Measurements from ENCODE around the gene SLX4IP. TPM values are rescaled to one million over a fixed set of nuclear protein-coding genes. Genes with fewer than 3 reads are reported as not detected.

The SLX4IP gene
- total RNA-seq, 5 donors from 2014 or later (not counting 1 experiment from before 2014, with no cell fraction given), result 4.2 to 5.9 (median 5.2) TPM

- H3K9me3 Mint-ChIP-seq, result no peaks in the 10 kb centered on the region
- Histone ChIP-seq H3K9me3 (no peaks in the 10 kb centered on the region), H3K36me3 (ENCODE audit: control insufficient read depth in 2 of 2, extremely low read depth in 1 of 2, insufficient read depth in 1 of 2, low read length in 1 of 2) (no peaks in the 10 kb centered on the region), H3K4me1 (ENCODE audit: control insufficient read depth in 1 of 2, extremely low read depth in 1 of 2, insufficient read depth in 2 of 2, low read length in 2 of 2) (peaks cover 3 to 6% of the 10 kb centered on the region in 2 experiments), H3K4me3 (ENCODE audit: control insufficient read depth in 1 of 2, extremely low read depth in 1 of 2, low read length in 1 of 2) (no peak overlapping the region), H3K27me3 (replicated peaks in 1 of 2; ENCODE audit: control insufficient read depth in 2 of 2, extremely low read depth in 1 of 2, insufficient read depth in 2 of 2, low read length in 1 of 2) (no peaks in the 10 kb centered on the region), H3K27ac (ENCODE audit: low read length) (peak overlapping the region; percentile 19)
- peak overlapping the region; percentile 15 to 66 (median 53) for H3K4me3 Mint-ChIP-seq
- POLR2A ChIA-PET, result no interaction called here
- DNase-seq, result peak in 31 of 35 experiments; percentile 6 to 69 (median 31)
- peaks cover 17 to 29% (median 20%) of the 10 kb centered on the region in 3 donors for H3K4me1 Mint-ChIP-seq
- peak overlapping the region; percentile 53 to 71 for H3K27ac Mint-ChIP-seq
- H3K36me3 Mint-ChIP-seq, result peaks cover 15% of the 10 kb centered on the region
- ATAC-seq (replicated peaks in 1 of 4), result peak; percentile 82 to 99 (median 90)
- no peaks in the 10 kb centered on the region for H3K27me3 Mint-ChIP-seq
- CTCF ChIA-PET, result interaction anchor here in 1 of 2 donors (0.6 kb wide), 1 partner anchor 419 kb away, joined by 3 read pairs; no protein-coding TSS in a partner anchor
- WGBS (ENCODE audit: insufficient coverage), result no CpG with 5 or more reads among the region's 3 CpGs
Measured at GRCh38 chr20:10447028-10447427, 11.9 kb downstream of the SLX4IP start.

- H3K4me3 Mint-ChIP-seq, result no peak overlapping the region
- Histone ChIP-seq H3K9me3 (no peaks in the 10 kb centered on the region), H3K36me3 (ENCODE audit: control insufficient read depth in 2 of 2, extremely low read depth in 1 of 2, insufficient read depth in 1 of 2, low read length in 1 of 2) (no peaks in the 10 kb centered on the region), H3K27ac (ENCODE audit: low read length) (no peak overlapping the region), H3K27me3 (replicated peaks in 1 of 2; ENCODE audit: control insufficient read depth in 2 of 2, extremely low read depth in 1 of 2, insufficient read depth in 2 of 2, low read length in 1 of 2) (no peaks in the 10 kb centered on the region), H3K4me1 (ENCODE audit: control insufficient read depth in 1 of 2, extremely low read depth in 1 of 2, insufficient read depth in 2 of 2, low read length in 2 of 2) (peaks cover 6 to 7% of the 10 kb centered on the region in 2 experiments), H3K4me3 (ENCODE audit: control insufficient read depth in 1 of 2, extremely low read depth in 1 of 2, low read length in 1 of 2) (no peak overlapping the region)
- H3K27ac Mint-ChIP-seq, result no peak overlapping the region
- 100% methylated on average over 3 of the region's 6 CpGs for WGBS (ENCODE audit: insufficient coverage)
- ChIA-PET POLR2A (no interaction called here), CTCF (interaction anchor here in 1 of 2 donors (0.9 kb wide), 1 partner anchor 22 kb away, joined by 3 read pairs; no protein-coding TSS in a partner anchor)
- H3K27me3 Mint-ChIP-seq, result no peaks in the 10 kb centered on the region
- H3K4me1 Mint-ChIP-seq, result peaks cover 25 to 34% (median 29%) of the 10 kb centered on the region in 3 donors
- H3K9me3 Mint-ChIP-seq, result no peaks in the 10 kb centered on the region
- peaks cover 8% of the 10 kb centered on the region for H3K36me3 Mint-ChIP-seq
- ATAC-seq (replicated peaks in 1 of 4) (no peak), DNase-seq (no peak)
Measured at GRCh38 chr20:10448270-10449156, 13.4 kb downstream of the SLX4IP start.

- no peak overlapping the region for H3K4me3 ChIP-seq (ENCODE audit: control insufficient read depth in 1 of 2, extremely low read depth in 1 of 2, low read length in 1 of 2)
- no CpG with 5 or more reads among the region's 2 CpGs for WGBS (ENCODE audit: insufficient coverage)
- Mint-ChIP-seq H3K4me3 (no peak overlapping the region), H3K27me3 (no peaks in the 10 kb centered on the region), H3K9me3 (no peaks in the 10 kb centered on the region), H3K36me3 (peaks cover 4% of the 10 kb centered on the region), H3K27ac (no peak overlapping the region), H3K4me1 (peaks cover 32 to 37% (median 36%) of the 10 kb centered on the region in 3 donors)
- DNase-seq (no peak), ATAC-seq (replicated peaks in 1 of 4) (no peak)
- H3K4me1 ChIP-seq (ENCODE audit: control insufficient read depth in 1 of 2, extremely low read depth in 1 of 2, insufficient read depth in 2 of 2, low read length in 2 of 2), result peaks cover 10 to 13% of the 10 kb centered on the region in 2 experiments
- POLR2A ChIA-PET, result no interaction called here
- no peaks in the 10 kb centered on the region for H3K36me3 ChIP-seq (ENCODE audit: control insufficient read depth in 2 of 2, extremely low read depth in 1 of 2, insufficient read depth in 1 of 2, low read length in 1 of 2)
- CTCF ChIA-PET, result interaction anchor here in 1 of 2 donors (0.9 kb wide), 1 partner anchor 23 kb away, joined by 3 read pairs; no protein-coding TSS in a partner anchor
- H3K9me3 ChIP-seq, result no peaks in the 10 kb centered on the region
- no peaks in the 10 kb centered on the region for H3K27me3 ChIP-seq (replicated peaks in 1 of 2; ENCODE audit: control insufficient read depth in 2 of 2, extremely low read depth in 1 of 2, insufficient read depth in 2 of 2, low read length in 1 of 2)
- H3K27ac ChIP-seq (ENCODE audit: low read length), result no peak overlapping the region
Measured at GRCh38 chr20:10449270-10449669, 14.2 kb downstream of the SLX4IP start.

GRCh38 chr20:10453241-10453640 lies 18.1 kb downstream of the SLX4IP start:
- Mint-ChIP-seq H3K27me3 (no peaks in the 10 kb centered on the region), H3K27ac (peak overlapping the region; percentile 74 to 93), H3K36me3 (peaks cover 12% of the 10 kb centered on the region), H3K9me3 (peaks cover 0 to 9% (median 4%) of the 10 kb centered on the region in 3 donors), H3K4me3 (peak overlapping the region; percentile 10 to 42 (median 21)), H3K4me1 (peaks cover 17 to 20% (median 19%) of the 10 kb centered on the region in 3 donors)
- Histone ChIP-seq H3K4me1 (ENCODE audit: control insufficient read depth in 1 of 2, extremely low read depth in 1 of 2, insufficient read depth in 2 of 2, low read length in 2 of 2) (peaks cover 8 to 9% of the 10 kb centered on the region in 2 experiments), H3K9me3 (no peaks in the 10 kb centered on the region), H3K27me3 (replicated peaks in 1 of 2; ENCODE audit: control insufficient read depth in 2 of 2, extremely low read depth in 1 of 2, insufficient read depth in 2 of 2, low read length in 1 of 2) (no peaks in the 10 kb centered on the region), H3K4me3 (ENCODE audit: control insufficient read depth in 1 of 2, extremely low read depth in 1 of 2, low read length in 1 of 2) (no peak overlapping the region), H3K36me3 (ENCODE audit: control insufficient read depth in 2 of 2, extremely low read depth in 1 of 2, insufficient read depth in 1 of 2, low read length in 1 of 2) (no peaks in the 10 kb centered on the region), H3K27ac (ENCODE audit: low read length) (no peak overlapping the region)
- ATAC-seq (replicated peaks in 1 of 4) (peak; percentile 69 to 81 (median 80)), DNase-seq (peak in 9 of 35 experiments; percentile 6 to 43 (median 16))
- CTCF ChIA-PET, result interaction anchor here (0.6 kb wide), 3 partner anchors 87 to 185 kb away, joined by 3 read pairs; no protein-coding TSS in a partner anchor
- 0% methylated on average over 1 of the region's 5 CpGs for WGBS (ENCODE audit: insufficient coverage)
- POLR2A ChIA-PET, result interaction anchor here in 1 of 2 donors (1.0 kb wide), 1 partner anchor 19 kb away, joined by 4 read pairs; the partner anchor contains the start of gene SLX4IP

GRCh38 chr20:10454151-10454750 lies 19.1 kb downstream of the SLX4IP start:
- DNase-seq (no peak), ATAC-seq (replicated peaks in 1 of 4) (no peak)
- Mint-ChIP-seq H3K27ac (peak overlapping the region; percentile 27 to 93), H3K4me3 (peak overlapping the region in 1 of 3 donors; percentile 42), H3K4me1 (peaks cover 17 to 20% (median 19%) of the 10 kb centered on the region in 3 donors), H3K9me3 (peaks cover 0 to 9% (median 4%) of the 10 kb centered on the region in 3 donors), H3K27me3 (no peaks in the 10 kb centered on the region), H3K36me3 (peaks cover 20% of the 10 kb centered on the region)
- no peaks in the 10 kb centered on the region for H3K27me3 ChIP-seq (replicated peaks in 1 of 2; ENCODE audit: control insufficient read depth in 2 of 2, extremely low read depth in 1 of 2, insufficient read depth in 2 of 2, low read length in 1 of 2)
- no peaks in the 10 kb centered on the region for H3K36me3 ChIP-seq (ENCODE audit: control insufficient read depth in 2 of 2, extremely low read depth in 1 of 2, insufficient read depth in 1 of 2, low read length in 1 of 2)
- CTCF ChIA-PET, result no interaction called here
- H3K4me1 ChIP-seq (ENCODE audit: control insufficient read depth in 1 of 2, extremely low read depth in 1 of 2, insufficient read depth in 2 of 2, low read length in 2 of 2), result peaks cover 8 to 9% of the 10 kb centered on the region in 2 experiments
- POLR2A ChIA-PET, result no interaction called here
- no peaks in the 10 kb centered on the region for H3K9me3 ChIP-seq
- H3K27ac ChIP-seq (ENCODE audit: low read length), result no peak overlapping the region
- H3K4me3 ChIP-seq (ENCODE audit: control insufficient read depth in 1 of 2, extremely low read depth in 1 of 2, low read length in 1 of 2), result no peak overlapping the region

GRCh38 chr20:10461495-10461894 lies 26.4 kb downstream of the SLX4IP start:
- H3K4me3 Mint-ChIP-seq, result no peak overlapping the region
- no peak for DNase-seq
- peaks cover 3 to 23% (median 7%) of the 10 kb centered on the region in 3 donors for H3K4me1 Mint-ChIP-seq
- WGBS (ENCODE audit: insufficient coverage), result 100% methylated on average over 1 of the region's 2 CpGs
- H3K9me3 ChIP-seq, result no peaks in the 10 kb centered on the region
- no peak overlapping the region for H3K4me3 ChIP-seq (ENCODE audit: control insufficient read depth in 1 of 2, extremely low read depth in 1 of 2, low read length in 1 of 2)
- H3K27ac Mint-ChIP-seq, result no peak overlapping the region
- peaks cover 52% of the 10 kb centered on the region for H3K36me3 Mint-ChIP-seq
- no peaks in the 10 kb centered on the region for H3K27me3 ChIP-seq (replicated peaks in 1 of 2; ENCODE audit: control insufficient read depth in 2 of 2, extremely low read depth in 1 of 2, insufficient read depth in 2 of 2, low read length in 1 of 2)
- no peaks in the 10 kb centered on the region for H3K27me3 Mint-ChIP-seq
- ChIA-PET POLR2A (interaction anchor here in 1 of 2 donors (0.7 kb wide), 1 partner anchor 16 kb away, joined by 5 read pairs; no protein-coding TSS in a partner anchor), CTCF (no interaction called here)
- H3K4me1 ChIP-seq (ENCODE audit: control insufficient read depth in 1 of 2, extremely low read depth in 1 of 2, insufficient read depth in 2 of 2, low read length in 2 of 2), result no peaks in the 10 kb centered on the region
- no peak for ATAC-seq (replicated peaks in 1 of 4)
- H3K36me3 ChIP-seq (ENCODE audit: control insufficient read depth in 2 of 2, extremely low read depth in 1 of 2, insufficient read depth in 1 of 2, low read length in 1 of 2), result no peaks in the 10 kb centered on the region
- H3K27ac ChIP-seq (ENCODE audit: low read length), result no peak overlapping the region
- peaks cover 3 to 9% (median 6%) of the 10 kb centered on the region in 3 donors for H3K9me3 Mint-ChIP-seq
